Uterus (tissue), 2 donors: ENCODE results near the gene TTLL1.

Experiments
- POLR2A ChIP-seq, 2 donors: fragments of 450-650 bp; IDR thresholded peaks; one replicate each; pipeline ENCODE4 v1.6.1; 2016; ENCODE audit warnings: antibody characterized with exemption in 2 of 2, mild to moderate bottlenecking in 1 of 2, moderate library complexity in 1 of 2
- TF ChIP-seq, protein P1 (sequence below), 4 experiments: fragments of 200-600 bp in 2 of 4; fragments of 450-650 bp in 2 of 4; sonication (generic) in 2 of 4; IDR thresholded peaks; one replicate each; pipeline ENCODE4 v1.5.1; 2016 to 2019; ENCODE audit warnings: antibody characterized with exemption in 4 of 4, mild to moderate bottlenecking in 2 of 4, moderate library complexity in 1 of 4

DNA sequence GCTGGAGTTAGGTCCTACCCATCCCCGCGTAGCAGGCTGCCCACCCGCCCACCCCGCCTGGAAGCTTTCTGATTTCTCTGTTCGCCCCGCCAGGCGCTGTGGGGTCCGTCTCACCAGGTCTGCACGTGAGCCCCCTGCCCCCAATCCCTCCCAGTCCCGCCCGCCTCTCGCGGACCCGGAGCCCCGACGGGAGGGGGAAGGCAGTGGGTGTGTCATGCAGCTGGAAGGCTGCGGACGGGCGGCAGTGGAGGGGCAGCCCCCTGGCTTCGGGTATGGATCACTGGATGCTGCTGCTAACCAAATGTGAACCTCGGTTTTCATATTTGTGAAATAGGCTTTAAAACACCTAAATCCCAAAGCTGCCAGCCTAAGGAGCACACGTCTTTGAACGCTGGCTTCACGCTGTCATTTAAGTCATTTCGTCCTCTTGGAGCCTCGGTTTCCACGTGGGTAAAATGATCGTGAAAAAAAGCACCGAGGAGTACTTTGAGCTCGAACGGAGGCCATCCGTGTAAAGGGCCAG, 20.8 kb upstream of the TTLL1 start:
- TF ChIP-seq, protein P1, sequence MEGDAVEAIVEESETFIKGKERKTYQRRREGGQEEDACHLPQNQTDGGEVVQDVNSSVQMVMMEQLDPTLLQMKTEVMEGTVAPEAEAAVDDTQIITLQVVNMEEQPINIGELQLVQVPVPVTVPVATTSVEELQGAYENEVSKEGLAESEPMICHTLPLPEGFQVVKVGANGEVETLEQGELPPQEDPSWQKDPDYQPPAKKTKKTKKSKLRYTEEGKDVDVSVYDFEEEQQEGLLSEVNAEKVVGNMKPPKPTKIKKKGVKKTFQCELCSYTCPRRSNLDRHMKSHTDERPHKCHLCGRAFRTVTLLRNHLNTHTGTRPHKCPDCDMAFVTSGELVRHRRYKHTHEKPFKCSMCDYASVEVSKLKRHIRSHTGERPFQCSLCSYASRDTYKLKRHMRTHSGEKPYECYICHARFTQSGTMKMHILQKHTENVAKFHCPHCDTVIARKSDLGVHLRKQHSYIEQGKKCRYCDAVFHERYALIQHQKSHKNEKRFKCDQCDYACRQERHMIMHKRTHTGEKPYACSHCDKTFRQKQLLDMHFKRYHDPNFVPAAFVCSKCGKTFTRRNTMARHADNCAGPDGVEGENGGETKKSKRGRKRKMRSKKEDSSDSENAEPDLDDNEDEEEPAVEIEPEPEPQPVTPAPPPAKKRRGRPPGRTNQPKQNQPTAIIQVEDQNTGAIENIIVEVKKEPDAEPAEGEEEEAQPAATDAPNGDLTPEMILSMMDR (IDR thresholded peaks at IDR 0.05): no peak
- no peak for TF ChIP-seq POLR2A (IDR thresholded peaks at IDR 0.05)
